Lower leg skin (tissue), 3 donors: ENCODE results near the gene STOX1.
"Not testable (repeated sequence)": the region's sequence is repeated elsewhere in the genome, so short reads cannot be mapped to it uniquely, and the experiment has no call there.

Source experiments
- CTCF ChIP-seq, 3 donors: fragments of 450-650 bp; IDR thresholded peaks; one replicate each; pipeline ENCODE4 v1.5.1; 2016; ENCODE audit warnings: antibody characterized with exemption in 3 of 3, mild to moderate bottlenecking in 3 of 3, moderate library complexity in 2 of 3
- POLR2A ChIP-seq, 2 donors: fragments of 450-650 bp; IDR thresholded peaks; one replicate each; pipeline ENCODE4 v1.6.1; 2016 to 2017; ENCODE audit warnings: antibody characterized with exemption in 2 of 2, mild to moderate bottlenecking in 1 of 2, moderate library complexity in 1 of 2

DNA sequence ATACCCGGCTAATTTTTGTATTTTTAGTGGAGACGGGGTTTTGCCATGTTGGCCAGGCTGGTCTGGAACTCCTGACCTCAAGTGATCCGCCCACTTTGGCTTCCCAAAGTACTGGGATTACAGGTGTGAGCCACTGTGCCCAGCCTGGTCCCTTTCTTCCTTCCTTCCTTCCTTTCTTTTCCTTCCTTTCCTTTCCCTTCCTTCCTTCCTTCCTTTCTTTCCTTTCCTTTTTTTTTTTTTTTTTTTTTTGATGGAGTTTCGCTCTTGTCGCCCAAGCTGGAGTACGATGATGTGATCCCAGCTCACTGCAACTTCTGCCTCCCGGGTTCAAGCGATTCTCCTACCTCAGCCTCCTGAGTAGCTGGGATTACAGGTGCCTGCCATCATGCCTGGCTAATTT lies 102.6 kb downstream of the STOX1 start:
- TF ChIP-seq CTCF, POLR2A (IDR thresholded peaks at IDR 0.05): not testable (repeated sequence)
